Right cardiac atrium (tissue), 5 donors: ENCODE results near the gene KCNA10. TPM values are rescaled to one million over a fixed set of nuclear protein-coding genes. Genes with fewer than 3 reads are reported as not detected.
A peak's percentile ranks its signal among the peaks of the same experiment; 100 is the strongest.

Experiments
- ATAC-seq, 2 donors: fragments of 200-7000 bp; cut with Tn5 transposase; one replicate each; pipeline versions ENCODE4 v1.8.0 to v1.9.1; 2020; ENCODE audit warnings: moderate library complexity in 2 of 2, mild to moderate bottlenecking in 1 of 2
- DNase-seq, 3 donors: peaks; one replicate each; pipeline ENCODE4 v3.0.0-alpha.2; 2020
- H3K27ac ChIP-seq: one replicate; pipeline ENCODE4 v1.5.1; 2013; ENCODE audit warnings: mild to moderate bottlenecking, low read length, control low read depth, moderate library complexity
- H3K27me3 ChIP-seq: one replicate; pipeline ENCODE4 v1.6.1; 2013; ENCODE audit not compliant: control insufficient read depth, insufficient read depth
- H3K4me1 ChIP-seq: one replicate; pipeline ENCODE4 v1.6.1; 2013; ENCODE audit warnings: low read length; ENCODE audit not compliant: control insufficient read depth, insufficient read depth
- H3K4me3 ChIP-seq: one replicate; pipeline ENCODE4 v1.5.1; 2013; ENCODE audit warnings: low read length, control low read depth
- H3K9me3 ChIP-seq: one replicate; pipeline ENCODE4 v1.6.1; 2013; ENCODE audit warnings: low read length; ENCODE audit not compliant: control insufficient read depth
- WGBS: extraction: QIAGEN DNeasy Blood & Tissue Kit; methylation state at CpG from one replicate; pipeline ENCODE4 v1.1.7; 2013; 5-methylcytosine and 5-hydroxymethylcytosine counted together
- intact Hi-C, 4 donors: fragments of 100-400 bp; cut with DNase I; formaldehyde crosslinking; loops; one replicate each; pipeline versions ENCODE4 v1.11.0 to v1.14.0; 2022 to 2023
- polyA plus RNA-seq: library from polyadenylated mRNA; stranded (reverse); fragments of 200-250 nt; gene quantifications from one replicate; pipeline ENCODE4 v1.2.3, GENCODE V29; 2013
- total RNA-seq, 4 donors: library from RNA; stranded (reverse); fragmentation: NEBNext Ultra II Directional; extraction: Animal tissue kit (Norgen Biotek cat#: 25700); gene quantifications; one replicate each; pipeline ENCODE4 v1.2.1, GENCODE V29; 2021
- donor health status: healthy with polysubstance abuse.
- donor health status: DM: no; HTN: yes; CAD: no.
- donor health status: DM: no; HTN: no; CAD: no.
- donor health status: DM: no; HTN: yes; CAD: no; lungs with severe emphysema.
- donor health status: DM: yes; HTN: yes; CAD: no.

Gene KCNA10
- total and polyA plus RNA-seq, 5 donors, result not detected

DNA sequence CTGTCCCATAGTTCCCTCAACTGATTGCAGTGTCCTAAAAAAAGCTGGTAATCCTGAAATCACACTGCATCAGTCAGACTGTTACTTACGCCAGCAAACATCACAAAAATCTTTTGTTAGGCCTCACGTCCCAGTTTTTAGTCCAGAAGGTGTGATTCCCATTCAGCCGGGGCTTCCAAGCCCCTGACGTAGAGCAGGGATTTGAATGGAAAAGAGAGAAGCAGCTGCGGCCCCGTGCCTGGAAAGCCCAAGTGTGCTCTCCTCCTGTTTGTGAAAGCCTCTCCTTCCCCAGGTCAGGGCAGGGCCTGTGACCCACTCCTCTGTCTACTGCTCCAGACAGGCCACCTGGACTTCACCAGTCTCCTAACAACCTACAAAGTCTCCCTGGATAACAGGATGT lies 20.7 kb downstream of the KCNA10 start:
- DNase-seq (no peak), ATAC-seq (no peak)
- H3K27me3 ChIP-seq, result no peaks in the 10 kb centered on the region
- no peaks in the 10 kb centered on the region for H3K4me1 ChIP-seq
- 66% methylated on average over 6 of the region's 6 CpGs for WGBS
- no peaks in the 10 kb centered on the region for H3K9me3 ChIP-seq
- H3K4me3 ChIP-seq, result no peak overlapping the region
- no peak overlapping the region for H3K27ac ChIP-seq
- intact Hi-C loops, result loop anchor here in 2 of 4 donors (10.0 kb wide), 2 partner anchors 293 to 303 kb away; no protein-coding TSS in a partner anchor

DNA sequence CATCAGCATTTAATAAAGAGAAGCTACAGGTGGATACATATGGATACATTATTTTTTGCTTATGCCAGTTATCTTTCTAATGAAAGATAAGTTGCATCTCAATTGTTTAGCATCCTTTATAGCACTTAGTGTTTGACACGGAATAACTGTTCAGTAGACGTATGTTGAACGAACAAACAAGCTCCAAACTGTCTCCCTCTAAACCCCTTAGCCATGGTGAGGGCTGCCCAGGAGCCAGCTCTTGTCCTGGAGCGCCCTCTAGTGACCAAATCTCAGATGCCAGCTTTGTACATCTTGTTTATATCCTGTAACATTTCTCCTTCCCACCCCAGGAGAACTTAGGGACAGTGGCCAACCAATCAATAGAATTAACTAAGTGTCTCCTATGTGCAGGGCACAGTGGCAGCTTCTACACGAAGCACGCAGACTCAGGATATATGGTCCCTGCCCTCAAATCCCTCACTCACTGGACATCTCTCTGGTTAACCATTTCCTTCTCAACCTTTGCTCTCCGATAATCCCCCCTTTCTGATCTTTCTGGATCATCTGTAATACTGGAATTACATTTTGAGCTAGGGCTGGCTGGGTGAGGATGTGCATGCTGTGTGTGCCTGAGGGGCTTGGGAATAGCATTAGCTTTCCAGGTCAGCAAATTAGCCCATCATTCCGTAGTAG lies 22.9 kb downstream of the KCNA10 start:
- Histone ChIP-seq H3K4me3 (no peak overlapping the region), H3K9me3 (no peaks in the 10 kb centered on the region), H3K27me3 (no peaks in the 10 kb centered on the region), H3K4me1 (no peaks in the 10 kb centered on the region), H3K27ac (no peak overlapping the region)
- 21% methylated on average over 8 of the region's 8 CpGs for WGBS
- ATAC-seq, result peak; percentile 76 to 82
- intact Hi-C loops, result loop anchor here in 2 of 4 donors (10.0 kb wide), 2 partner anchors 291 to 301 kb away; no protein-coding TSS in a partner anchor
- DNase-seq, result peak; percentile 72 to 89 (median 79)

DNA sequence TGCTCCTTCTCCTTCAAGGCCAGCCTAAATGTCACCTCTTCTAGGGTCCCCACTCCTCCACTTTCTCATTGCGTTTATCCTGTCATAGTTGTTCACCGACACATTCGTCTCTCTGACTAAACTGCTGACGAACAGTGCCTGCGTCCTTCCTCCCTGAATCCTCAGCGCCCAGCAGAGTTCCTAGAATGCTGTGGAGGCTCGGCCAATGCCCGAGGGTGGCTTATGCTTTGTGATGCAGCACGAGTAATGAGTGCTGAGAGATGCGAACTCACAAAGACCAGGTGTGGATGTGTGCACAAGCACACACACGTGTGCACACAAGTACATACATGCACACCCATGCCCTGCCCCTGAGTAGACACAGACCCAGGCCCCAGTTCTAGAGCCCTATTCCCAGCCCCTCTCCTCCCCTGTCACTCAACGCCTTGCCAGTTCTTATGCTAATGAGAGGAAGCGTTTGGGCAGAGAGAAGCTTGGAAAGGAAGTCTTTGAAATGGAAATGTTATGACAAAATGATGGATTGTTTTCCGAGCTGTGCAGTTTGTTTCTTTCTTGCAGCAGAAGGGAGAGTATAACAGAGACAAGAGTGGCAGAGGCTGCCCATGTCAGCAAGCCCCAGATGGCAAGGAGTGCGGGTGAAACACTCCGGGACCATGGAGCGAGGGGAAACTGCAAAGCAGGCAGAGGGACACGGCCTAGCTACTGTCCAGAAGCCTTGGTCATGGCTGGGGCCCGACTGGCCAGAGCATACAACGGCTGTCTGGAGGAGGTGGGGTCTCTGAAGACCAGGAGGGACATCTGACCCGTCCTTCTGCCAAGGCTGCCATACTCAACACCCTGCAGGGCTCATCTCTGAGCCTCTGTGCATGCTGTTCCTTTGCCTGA lies 24.2 kb downstream of the KCNA10 start:
- Histone ChIP-seq H3K27ac (no peak overlapping the region), H3K27me3 (no peaks in the 10 kb centered on the region), H3K9me3 (no peaks in the 10 kb centered on the region), H3K4me1 (no peaks in the 10 kb centered on the region), H3K4me3 (no peak overlapping the region)
- no peak for DNase-seq
- intact Hi-C loops, result loop anchor here in 2 of 4 donors (10.0 kb wide), 2 partner anchors 290 to 300 kb away; no protein-coding TSS in a partner anchor
- no peak for ATAC-seq
- WGBS, result 60% methylated on average over 21 of the region's 21 CpGs

DNA sequence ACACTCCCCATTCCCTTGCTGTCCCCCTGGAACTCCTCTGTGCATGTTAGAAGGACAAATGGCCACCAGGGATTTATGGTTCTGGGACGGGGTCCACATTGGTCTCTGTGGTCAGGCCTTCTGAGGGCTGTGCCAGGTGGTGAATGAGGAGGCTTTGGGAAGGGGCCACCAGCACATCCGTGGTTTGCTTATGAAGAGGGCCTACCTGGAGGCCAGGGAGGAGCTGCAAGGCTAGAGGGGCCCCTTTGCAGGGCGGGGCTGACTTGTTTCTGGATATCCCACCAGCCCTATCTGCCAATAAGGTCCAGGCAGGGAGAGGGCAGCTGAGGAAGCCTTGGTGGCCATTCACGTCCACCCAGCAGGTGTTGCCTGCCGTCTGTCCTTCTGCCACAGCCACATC lies 24.9 kb downstream of the KCNA10 start:
- ATAC-seq (no peak), DNase-seq (no peak)
- H3K9me3 ChIP-seq, result no peaks in the 10 kb centered on the region
- no peaks in the 10 kb centered on the region for H3K4me1 ChIP-seq
- H3K27ac ChIP-seq, result no peak overlapping the region
- intact Hi-C loops, result loop anchor here in 2 of 4 donors (10.0 kb wide), 2 partner anchors 289 to 299 kb away; no protein-coding TSS in a partner anchor
- no peaks in the 10 kb centered on the region for H3K27me3 ChIP-seq
- H3K4me3 ChIP-seq, result no peak overlapping the region
- 76% methylated on average over 5 of the region's 5 CpGs for WGBS

DNA sequence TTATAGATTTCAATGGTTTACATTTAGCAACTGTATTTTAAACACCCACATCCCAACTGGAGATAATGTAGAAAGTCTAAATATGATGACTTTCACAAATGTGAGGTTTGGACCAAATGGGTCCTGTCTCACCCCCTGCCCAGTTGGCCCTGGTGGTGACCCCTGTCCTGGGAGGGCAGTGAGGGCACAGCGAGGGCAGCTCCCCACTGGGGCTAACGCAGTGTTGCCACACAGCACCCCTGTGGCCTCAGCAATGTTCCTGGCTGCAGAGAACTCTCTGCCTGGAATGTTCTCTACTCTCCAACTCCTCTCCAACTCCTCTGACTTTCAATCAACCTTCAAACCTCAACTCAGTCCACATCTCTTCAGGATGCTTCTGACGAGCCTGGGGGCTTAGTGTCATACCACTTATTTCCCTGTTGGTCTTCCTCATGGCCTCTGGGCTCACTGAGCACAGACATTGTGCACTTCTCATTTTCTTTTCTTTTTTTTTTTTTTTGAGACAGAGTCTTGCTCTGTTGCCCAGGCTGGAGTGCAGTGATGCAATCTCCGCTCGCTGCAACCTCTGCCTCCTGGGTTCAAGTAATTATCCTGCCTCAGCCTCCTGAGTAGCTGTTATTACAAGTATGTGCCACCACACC lies 25.8 kb downstream of the KCNA10 start:
- peak in 1 of 2 donors; percentile 28 for ATAC-seq
- intact Hi-C loops, result loop anchor here in 2 of 4 donors (10.0 kb wide), 2 partner anchors 288 to 298 kb away; no protein-coding TSS in a partner anchor
- 70% methylated on average over 5 of the region's 5 CpGs for WGBS

DNA sequence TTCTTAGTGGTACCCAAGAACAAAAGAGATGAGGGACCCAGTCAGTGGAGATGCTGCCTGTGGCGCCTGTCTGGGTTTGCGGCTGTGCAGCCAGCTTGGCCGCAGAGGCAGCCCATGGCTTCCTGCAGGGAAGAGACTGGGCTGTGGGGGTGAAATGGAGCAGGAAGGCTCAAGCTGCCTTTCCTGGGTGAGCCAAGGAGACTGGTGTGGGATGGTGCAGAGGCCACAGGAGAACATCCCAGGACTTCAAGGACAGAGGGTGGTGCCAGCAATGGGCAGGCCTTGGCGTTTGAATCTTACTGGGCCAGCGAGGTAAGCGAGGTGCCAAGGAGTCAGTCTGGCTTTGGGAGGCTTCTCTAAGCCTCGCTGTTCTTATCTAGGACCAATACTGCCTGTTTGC lies 26.4 kb downstream of the KCNA10 start:
- no peaks in the 10 kb centered on the region for H3K27me3 ChIP-seq
- H3K9me3 ChIP-seq, result no peaks in the 10 kb centered on the region
- H3K4me3 ChIP-seq, result no peak overlapping the region
- intact Hi-C loops, result loop anchor here in 2 of 4 donors (10.0 kb wide), 2 partner anchors 288 to 298 kb away; no protein-coding TSS in a partner anchor
- DNase-seq, result peak in 1 of 3 donors; percentile 69
- 74% methylated on average over 7 of the region's 7 CpGs for WGBS
- H3K27ac ChIP-seq, result no peak overlapping the region
- H3K4me1 ChIP-seq, result no peaks in the 10 kb centered on the region
- ATAC-seq, result peak in 1 of 2 donors; percentile 15

More for the DNA sequence above, 25.8 kb downstream of the KCNA10 start:
- Histone ChIP-seq H3K4me1 (no peaks in the 10 kb centered on the region), H3K4me3 (no peak overlapping the region), H3K9me3 (no peaks in the 10 kb centered on the region), H3K27ac (no peak overlapping the region), H3K27me3 (no peaks in the 10 kb centered on the region)
- no peak for DNase-seq

DNA sequence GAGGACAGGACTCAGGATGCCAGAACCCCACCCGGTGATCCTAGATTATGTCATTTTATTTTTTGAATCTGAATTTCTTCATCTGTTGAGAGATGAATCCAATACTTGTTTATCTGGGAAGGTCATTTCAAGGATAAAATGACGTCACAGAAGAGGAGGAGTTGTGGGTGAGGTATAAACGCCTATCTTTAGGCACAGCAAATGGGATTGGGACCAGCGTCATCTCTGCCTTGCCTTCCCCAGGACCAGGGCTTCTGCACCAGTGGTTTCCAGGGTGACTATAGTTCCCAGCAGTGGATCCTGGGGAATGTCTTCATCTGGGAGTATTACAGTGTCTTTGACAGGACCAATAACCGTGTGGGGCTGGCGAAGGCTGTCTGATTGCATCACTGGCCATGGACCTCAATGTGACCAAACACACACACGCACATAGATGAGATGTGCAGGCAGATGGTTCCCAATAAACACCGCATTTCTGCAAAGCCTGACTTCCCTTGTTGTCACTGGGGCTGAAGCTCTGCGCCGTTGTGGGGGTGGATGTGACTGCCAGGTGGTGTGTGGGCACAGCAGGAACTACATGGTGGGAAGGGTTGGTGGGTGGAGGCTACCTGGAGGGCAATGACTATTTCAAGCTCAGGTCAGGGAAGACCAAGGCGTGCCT lies 28.1 kb downstream of the KCNA10 start:
- intact Hi-C loops, result loop anchor here in 2 of 4 donors (10.0 kb wide), 2 partner anchors 286 to 296 kb away; no protein-coding TSS in a partner anchor
- Histone ChIP-seq H3K27me3 (no peaks in the 10 kb centered on the region), H3K9me3 (no peaks in the 10 kb centered on the region), H3K27ac (no peak overlapping the region), H3K4me1 (peaks cover 3% of the 10 kb centered on the region), H3K4me3 (no peak overlapping the region)
- ATAC-seq, result no peak
- WGBS, result 70% methylated on average over 11 of the region's 11 CpGs
- DNase-seq, result no peak

DNA sequence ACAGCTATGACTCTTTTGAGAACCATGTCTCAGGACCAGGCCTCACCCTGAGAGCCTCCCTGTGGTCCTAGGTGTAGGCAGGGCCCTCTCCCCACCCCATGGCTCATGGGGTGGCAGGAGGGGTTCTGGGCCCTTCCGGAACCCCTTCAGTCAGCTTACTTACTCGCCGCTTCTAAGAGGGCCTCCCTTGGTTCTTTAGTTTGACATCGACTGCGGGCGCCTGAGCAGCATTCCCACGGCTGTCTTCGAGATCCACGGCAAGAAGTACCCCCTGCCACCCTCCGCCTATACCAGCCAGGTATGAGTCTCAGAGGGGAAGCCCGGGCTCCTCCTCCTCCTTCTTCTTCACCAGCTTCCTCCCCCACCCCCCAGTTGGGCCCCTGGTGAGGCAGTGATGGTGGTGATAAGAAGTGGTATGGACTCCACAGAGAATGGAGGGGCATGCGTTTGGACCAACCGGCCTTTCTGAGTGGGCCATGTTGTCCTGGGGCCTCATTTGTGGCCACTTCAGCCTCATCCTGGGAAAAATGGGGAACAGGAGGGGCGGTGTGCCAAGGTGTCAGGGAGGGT lies 28.9 kb downstream of the KCNA10 start:
- Histone ChIP-seq H3K27me3 (no peaks in the 10 kb centered on the region), H3K4me1 (peaks cover 3% of the 10 kb centered on the region), H3K9me3 (no peaks in the 10 kb centered on the region), H3K4me3 (no peak overlapping the region), H3K27ac (no peak overlapping the region)
- no peak for DNase-seq
- ATAC-seq, result no peak
- intact Hi-C loops, result loop anchor here in 2 of 4 donors (10.0 kb wide), 2 partner anchors 285 to 295 kb away; no protein-coding TSS in a partner anchor
- 80% methylated on average over 14 of the region's 14 CpGs for WGBS

DNA sequence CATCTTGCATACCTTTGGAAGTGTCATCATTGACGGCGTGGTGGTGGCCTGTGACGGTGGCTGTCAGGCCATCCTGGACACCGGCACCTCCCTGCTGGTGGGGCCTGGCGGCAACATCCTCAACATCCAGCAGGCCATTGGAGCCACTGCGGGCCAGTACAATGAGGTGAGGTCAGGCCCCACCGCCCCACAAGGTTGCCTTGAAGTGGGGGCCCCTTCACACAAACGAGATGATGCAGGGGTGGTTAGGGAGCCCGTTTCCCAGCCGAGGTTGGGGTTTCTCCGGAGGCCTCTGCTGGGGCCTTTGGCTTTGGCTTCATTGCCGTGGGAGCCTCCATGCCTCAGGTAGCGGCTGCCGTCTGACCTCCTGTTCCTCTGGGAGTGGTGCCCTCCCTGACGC lies 29.6 kb downstream of the KCNA10 start:
- Histone ChIP-seq H3K27me3 (no peaks in the 10 kb centered on the region), H3K4me1 (peaks cover 3% of the 10 kb centered on the region), H3K27ac (no peak overlapping the region), H3K9me3 (no peaks in the 10 kb centered on the region), H3K4me3 (no peak overlapping the region)
- WGBS, result 90% methylated on average over 15 of the region's 15 CpGs
- DNase-seq, result no peak
- ATAC-seq, result no peak
- intact Hi-C loops, result no loop called here

DNA sequence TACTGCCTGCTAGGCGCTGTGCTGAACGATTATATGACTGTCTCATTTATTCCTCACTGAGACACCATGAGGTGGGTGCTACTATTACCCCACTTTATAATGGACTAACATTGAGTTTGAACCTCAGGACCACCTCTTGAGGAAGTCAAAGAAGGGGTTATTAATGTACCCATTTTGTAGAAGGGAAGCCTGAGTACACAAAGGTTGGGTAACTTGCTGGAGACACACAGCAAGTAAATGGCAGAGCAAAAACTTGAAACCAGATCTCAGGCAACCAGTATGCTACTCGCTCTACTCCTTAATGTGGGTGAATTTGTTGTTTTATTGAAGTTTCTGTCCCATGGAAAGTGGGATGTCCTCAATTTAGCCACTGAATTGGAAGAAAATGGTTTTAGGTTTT lies 30.1 kb downstream of the KCNA10 start:
- Histone ChIP-seq H3K4me3 (no peak overlapping the region), H3K4me1 (peaks cover 3% of the 10 kb centered on the region), H3K9me3 (no peaks in the 10 kb centered on the region), H3K27me3 (no peaks in the 10 kb centered on the region), H3K27ac (no peak overlapping the region)
- ATAC-seq (no peak), DNase-seq (no peak)
- intact Hi-C loops, result no loop called here
- 63% methylated on average over 3 of the region's 3 CpGs for WGBS
